HG03354 (cell line): Measurements from ENCODE around the gene ST6GALNAC1.

Source experiments
- ATAC-seq: cut with Tn5 transposase; IDR thresholded peaks from one replicate; pipeline ENCODE4 v1.9.1; 2021; ENCODE audit warnings: mild to moderate bottlenecking; ENCODE audit not compliant: unreplicated experiment, poor library complexity, severe bottlenecking

ST6GALNAC1 gene

DNA sequence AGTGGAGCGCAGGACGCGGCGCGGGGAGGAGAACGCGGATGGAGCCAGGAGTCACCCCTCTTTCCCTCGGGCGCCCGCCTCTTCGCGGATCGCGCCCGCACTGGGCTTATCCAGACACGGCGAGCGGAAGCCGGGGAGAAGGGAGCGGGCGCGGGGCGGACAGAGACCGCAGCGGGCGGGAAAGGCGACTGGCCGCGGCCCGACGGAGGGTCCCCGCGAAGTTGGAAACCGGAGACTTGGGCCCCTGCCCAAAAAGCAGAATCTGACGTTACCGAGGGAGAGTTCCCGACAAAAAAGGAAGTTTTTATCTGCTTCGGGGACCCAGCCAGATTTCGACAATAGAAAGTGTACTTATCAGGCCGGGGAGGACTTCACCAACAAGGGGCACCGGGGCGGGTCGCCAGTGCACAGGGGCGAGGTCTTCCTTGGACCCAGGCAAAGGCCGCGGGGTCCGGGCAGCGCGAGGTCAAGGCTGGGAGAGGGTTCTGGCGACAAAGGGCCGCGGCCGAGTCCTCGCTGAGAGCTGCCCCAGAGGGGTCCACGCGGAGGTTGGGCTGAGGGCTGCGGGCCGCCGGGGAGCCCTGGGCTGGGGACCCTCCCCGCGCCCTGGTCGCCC, 58.4 kb downstream of the ST6GALNAC1 start:
- ATAC-seq: no peak

DNA sequence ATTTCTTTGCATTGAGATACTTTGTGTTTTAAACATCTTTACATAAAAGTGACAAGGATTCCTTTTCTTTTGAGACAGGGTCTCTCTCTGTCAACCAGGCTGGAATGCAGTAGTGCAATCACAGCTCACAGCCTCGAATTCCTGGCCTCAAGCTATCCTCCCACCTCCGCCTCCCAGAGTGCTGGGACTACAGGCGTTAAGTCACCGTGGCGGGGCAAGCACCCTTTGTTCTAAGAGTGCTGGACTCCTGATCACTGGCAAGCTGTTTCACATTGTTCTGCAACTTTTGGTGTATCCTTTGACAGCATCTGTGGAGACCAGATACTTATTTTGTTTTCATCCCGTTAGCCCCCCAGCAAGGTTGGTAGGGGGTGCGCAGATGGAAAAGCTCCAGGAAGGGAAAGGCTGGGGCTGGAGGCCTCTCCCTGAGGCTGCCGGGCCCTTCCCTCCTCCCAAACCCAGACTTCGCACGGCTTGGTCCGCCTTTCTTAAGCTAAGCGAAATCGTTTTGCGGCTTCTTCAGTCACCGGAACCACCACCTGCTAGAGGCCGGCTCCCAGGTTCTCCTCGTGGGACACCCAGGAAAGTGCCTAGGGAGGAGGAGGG, 59.0 kb downstream of the ST6GALNAC1 start:
- no peak for ATAC-seq

DNA sequence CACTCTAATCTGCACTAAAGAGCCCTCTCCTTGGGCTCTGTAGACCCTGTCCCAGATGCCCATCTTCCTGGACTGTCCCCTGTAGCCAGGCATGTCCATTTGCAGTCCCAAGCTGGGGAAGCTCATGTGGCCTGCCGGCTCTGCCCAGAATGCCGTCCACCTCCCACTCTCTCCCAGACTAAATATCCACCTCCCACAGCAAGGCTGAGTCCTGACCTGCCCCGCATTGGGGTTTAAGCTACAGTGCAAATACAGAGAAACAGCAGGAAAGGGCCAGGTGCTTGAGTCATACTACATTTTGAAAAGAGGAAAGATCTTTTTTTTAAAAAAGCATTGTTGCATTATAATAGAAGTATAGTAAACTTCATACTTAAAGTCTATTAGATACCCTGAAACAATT, 60.9 kb downstream of the ST6GALNAC1 start:
- ATAC-seq: no peak

DNA sequence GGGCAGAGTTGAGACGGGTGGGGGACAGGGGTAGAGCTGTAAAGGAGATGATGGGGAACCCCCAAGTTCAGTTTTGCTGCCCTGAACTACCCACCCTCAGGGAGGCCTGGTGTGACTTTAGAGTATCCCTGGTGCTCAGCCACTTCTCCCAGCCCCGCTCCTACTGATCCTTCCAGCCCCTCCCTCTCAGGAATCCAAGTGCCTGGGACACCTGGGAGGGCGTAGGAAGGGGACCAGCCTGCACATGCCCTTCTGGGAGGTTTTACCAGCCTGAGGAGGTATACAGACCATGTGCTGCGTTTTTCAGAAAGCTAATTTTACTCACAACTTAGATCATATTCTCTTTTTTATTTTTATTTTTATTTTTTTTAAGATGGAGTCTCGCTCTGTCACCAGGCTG, 62.0 kb downstream of the ST6GALNAC1 start:
- no peak for ATAC-seq

DNA sequence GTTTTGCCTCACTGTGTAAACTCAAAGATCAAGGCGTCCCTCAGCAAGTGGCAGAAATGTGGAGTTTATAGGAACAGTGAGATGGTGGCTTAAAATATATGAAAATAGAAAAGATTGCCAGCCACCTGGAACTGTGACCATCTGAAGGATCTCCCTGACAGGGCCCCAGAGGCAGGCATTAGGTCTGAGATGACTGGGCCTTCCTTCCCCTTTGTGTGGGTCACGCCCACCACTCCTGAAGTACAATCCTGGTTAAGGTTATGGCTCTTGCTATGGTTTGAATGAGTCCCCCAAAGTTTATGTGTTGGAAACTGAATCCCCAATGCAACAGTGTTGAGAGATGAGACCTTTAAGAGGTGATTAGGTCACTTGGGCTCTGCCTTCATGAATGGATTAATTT, 64.3 kb downstream of the ST6GALNAC1 start:
- no peak for ATAC-seq

DNA sequence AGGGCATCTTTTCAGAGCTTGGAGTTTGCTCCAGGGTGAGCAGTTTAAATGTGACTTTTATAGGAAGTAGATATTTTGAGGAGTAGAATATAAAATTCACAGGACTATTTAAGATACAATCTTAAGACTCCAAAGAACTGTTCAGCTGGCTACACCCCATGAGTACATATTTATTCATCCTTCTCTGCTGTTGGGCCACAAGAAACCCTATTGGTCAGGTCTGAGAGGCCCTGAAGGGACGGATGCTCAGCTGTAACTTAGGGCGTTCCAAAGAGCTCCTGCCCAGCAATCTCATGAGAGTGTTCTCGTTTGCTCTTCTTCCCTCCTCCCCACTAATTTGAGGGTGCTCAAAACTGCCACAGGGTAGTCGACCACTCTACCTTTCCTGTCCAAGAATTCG, 65.2 kb downstream of the ST6GALNAC1 start:
- ATAC-seq: no peak

DNA sequence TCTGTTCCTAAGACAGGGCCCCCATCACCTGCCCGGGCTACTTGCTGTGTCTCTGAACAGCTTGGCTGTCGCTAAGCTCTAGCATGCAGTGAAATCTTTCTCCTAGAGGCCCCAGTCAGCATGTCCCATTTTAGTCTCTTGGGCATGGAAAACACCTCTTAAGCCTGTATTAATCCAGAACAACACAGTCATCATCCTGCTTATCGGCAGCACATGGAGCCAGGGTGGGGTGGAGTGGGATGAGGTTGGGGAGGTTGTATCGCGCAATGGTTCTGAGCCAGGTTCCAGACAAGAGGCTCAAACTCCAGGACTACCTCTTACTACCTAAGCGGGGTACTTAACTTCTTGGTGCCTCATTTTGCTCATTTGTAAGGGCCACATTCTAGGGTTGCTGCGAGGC, 65.7 kb downstream of the ST6GALNAC1 start:
- no peak for ATAC-seq

DNA sequence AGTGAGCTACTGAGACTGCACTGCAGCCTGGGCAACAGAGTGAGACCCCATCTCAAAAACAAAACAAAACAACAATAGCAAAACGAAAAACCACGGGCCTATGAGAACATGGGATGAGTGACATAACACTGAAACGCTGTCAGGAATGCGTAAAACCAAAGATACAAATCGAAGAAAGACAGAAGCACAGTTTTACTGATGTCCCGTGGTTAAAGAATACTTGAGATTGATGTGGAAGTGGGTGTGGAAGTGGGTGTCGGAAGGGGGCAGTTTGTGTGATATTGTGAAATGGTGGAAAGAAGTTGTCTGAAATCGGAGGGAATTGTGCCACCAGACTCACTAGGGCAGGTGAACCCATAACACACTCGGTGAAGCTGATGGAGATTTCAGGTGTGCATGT, 67.4 kb downstream of the ST6GALNAC1 start:
- ATAC-seq: no peak

DNA sequence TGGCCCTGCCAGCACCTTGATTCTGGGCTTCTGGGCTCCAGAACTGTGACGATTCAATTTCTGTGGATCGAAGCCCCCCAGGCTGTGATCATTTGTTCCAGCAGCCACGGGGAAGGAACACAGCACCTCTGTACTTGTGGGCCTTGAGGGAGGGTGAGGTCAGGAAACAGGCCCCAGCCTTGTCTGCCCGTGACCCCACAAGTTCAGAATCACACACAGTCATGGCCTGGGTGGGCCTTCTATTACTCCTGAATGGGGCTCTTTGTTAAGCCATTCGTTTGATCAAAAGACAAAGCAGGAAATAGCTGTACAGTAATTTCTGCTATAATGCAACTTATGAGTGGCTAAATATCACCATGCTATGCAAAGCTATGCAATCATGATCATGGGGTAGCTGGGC, 68.0 kb downstream of the ST6GALNAC1 start:
- ATAC-seq: no peak
